GM19035 (cell line): ENCODE results near the gene SORBS1.

Experiments
- ATAC-seq: cut with Tn5 transposase; IDR thresholded peaks from one replicate; pipeline ENCODE4 v1.9.1; 2021; ENCODE audit not compliant: unreplicated experiment

SORBS1 gene

GRCh38 chr10:95442341-95442740 lies 118.8 kb downstream of the SORBS1 start:
- no peak for ATAC-seq

DNA sequence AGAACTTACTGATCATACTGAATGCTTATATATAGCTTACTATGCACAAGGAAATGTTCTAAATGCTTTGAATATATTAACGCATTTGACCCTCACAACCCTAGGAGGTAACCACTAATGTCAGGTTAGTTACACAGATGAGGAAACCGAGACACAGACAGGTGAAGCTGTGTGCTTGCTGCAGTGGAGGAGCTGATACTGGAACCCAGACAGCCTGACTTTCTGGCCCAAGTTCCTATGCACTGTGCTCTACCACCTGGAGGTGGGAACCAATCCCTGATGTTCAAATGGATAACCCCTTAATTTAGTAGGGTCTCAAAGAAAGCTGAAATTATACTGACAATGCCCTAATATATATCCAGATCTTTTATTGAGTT lies 119.6 kb downstream of the SORBS1 start:
- ATAC-seq, result peak; percentile 17

- peak; percentile 90 for ATAC-seq
These were observed 120.2 kb downstream of the SORBS1 start for GRCh38 chr10:95440756-95441546.

GRCh38 chr10:95440038-95440725 lies 121.0 kb downstream of the SORBS1 start:
- ATAC-seq, result no peak

DNA sequence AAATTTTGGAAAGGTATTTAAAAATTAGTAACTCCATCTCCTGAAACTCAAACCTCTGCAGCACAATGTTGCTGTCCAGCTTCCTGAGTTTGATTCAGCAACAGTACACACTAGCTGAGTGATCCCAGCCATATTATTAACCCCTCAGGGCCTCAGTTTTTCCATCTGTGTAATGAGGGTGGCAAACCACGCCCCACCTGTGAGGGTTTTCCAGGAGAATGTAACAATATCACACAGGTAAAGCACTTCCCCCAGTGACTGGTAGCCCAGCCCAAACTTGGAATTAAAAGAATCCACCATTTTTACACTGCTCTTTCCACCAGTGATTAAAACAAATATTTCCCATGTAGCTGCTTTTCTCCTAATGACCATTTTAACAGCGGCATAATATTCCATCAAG lies 122.4 kb downstream of the SORBS1 start:
- no peak for ATAC-seq

- ATAC-seq, result no peak
These were observed 123.5 kb downstream of the SORBS1 start for GRCh38 chr10:95437669-95438068.

- ATAC-seq, result no peak
These were observed 125.5 kb downstream of the SORBS1 start for GRCh38 chr10:95435548-95436279.

GRCh38 chr10:95434583-95434982 lies 126.6 kb downstream of the SORBS1 start:
- ATAC-seq, result no peak

GRCh38 chr10:95431900-95432342 lies 129.2 kb downstream of the SORBS1 start:
- peak; percentile 77 for ATAC-seq

DNA sequence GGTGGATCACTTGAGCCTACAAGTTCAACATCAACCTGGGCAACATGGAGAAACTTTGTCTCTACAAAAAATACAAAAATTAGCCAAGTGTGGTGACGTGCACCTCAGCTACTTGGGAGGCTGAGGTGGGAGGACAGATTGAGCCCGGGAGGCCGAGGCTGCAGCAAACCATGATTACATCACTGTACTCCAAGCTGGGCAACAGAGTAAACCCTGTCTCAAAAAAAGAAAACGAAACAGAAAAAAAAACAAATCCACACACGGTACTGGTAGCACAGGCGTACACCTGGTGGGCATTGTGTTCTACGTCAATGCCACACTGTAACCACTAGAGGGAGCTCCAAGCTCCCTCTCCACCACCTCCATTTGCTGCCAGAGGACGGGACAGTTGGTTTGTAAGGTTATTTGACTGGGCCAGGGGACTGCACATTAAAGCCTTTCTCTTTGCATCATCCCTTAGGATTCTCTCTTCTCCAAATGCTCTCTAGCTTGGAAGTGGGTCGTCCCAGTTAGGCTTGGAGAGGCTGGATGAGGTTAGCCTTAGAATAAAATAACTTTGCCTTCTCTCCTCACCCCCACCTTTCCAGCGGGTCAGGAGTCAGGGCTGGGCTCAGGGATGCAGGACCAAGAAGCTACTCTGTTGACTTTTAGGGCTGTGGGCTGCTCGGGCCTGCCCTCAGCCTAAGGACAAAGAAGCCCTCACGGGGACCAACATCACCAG lies 130.8 kb downstream of the SORBS1 start:
- peak; percentile 83 for ATAC-seq

GRCh38 chr10:95429639-95430038 lies 131.5 kb downstream of the SORBS1 start:
- ATAC-seq, result no peak

- ATAC-seq, result no peak
These were observed 132.5 kb downstream of the SORBS1 start for GRCh38 chr10:95428701-95429100.

DNA sequence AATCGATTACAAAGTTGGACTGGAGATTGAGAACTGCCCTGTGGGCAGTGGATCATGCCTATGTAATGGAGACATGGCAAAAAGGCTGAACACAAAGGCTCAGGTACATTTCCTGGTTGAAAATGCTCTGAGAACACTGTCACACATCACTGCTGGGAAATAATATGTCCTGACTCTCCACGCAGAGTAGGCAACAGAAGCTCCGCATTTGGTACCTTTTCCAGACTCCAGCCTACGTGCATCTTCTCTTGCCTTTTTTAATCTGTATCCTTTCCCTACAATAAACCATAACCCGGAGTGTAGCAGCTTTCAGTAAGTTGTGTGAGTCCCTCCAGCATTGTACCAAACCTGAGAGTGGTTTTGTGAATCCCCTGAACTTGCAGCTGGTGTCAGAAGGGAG lies 134.7 kb downstream of the SORBS1 start:
- ATAC-seq, result no peak

DNA sequence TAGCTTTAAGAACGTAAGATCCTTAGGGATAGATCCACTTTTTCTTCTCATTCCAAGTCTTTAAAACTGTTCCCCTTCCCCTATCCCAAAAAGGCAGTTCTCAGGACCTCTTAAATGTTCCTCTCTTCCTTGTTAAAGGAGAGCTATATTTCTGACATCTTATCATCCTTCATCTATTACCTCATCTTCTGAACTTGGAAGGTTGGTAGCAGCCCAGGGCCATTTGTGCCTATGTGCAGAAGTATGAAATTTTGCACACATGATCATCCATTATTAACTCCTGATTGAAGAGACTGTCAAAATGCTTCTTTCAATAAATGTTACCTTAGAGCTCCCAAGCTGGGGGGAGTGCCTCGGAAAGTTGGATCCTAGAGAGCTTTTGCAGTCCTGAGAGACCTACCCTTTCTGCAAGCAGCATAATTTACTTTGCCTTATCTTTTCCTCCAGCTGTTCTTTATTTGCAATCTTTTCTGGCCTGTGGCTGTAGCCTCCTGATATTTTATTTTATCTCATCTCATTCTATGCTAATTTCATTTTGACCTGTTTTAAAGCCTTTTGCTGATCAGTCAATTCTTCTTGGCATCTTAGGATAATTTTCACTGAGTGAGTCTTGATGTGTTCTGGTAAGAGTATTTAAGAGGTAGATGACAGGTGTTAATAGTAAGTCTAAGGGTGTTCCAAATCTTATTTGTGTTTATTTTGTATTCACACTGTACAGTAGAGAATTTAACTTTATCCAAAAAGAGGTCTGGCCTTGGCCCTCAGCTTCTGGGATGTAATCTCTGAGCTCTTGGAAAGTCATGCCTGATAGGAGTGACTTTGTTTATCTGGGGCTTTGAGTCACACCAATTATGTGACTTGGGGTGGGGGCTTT lies 135.3 kb downstream of the SORBS1 start:
- ATAC-seq, result no peak

DNA sequence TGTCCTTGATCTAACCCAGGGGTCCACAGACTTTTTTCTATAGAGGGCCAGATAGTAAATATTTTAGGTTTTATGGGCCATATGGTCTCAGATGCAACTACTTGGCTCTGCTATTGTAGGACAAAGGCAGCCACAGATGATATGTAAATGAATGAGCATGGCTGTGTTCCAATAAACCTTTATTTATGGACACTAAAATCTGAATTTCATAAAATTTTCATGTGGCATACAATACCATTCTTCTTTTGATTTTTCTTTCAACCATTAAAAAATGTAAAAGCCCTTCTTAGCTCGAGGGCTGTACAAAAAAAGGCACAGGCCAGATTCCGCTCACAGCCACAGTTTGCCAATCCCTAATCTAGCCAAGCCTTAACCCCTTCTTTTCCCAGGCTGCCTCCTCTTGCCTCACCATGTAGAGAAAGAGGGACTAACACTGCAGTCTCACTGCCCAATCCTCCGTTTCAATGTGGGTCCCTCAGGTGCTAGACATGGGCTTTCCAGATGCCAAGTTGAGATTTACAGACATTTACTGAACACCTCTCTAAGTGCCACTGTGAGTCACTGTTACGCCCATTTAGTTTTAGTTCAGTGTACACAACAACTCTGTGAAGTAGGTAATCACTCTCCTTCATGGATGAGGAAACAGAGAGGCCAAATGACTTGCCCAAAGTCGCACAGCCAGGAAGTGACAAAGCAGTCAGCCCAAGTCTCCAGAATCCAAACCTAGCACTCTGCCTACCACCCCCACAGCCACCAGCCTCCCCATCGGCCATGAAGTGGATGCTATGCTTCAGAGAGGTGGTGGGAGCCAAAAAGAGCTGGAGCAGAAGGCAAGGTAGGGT lies 137.8 kb downstream of the SORBS1 start:
- no peak for ATAC-seq

GRCh38 chr10:95422233-95422632 lies 138.9 kb downstream of the SORBS1 start:
- ATAC-seq, result no peak

DNA sequence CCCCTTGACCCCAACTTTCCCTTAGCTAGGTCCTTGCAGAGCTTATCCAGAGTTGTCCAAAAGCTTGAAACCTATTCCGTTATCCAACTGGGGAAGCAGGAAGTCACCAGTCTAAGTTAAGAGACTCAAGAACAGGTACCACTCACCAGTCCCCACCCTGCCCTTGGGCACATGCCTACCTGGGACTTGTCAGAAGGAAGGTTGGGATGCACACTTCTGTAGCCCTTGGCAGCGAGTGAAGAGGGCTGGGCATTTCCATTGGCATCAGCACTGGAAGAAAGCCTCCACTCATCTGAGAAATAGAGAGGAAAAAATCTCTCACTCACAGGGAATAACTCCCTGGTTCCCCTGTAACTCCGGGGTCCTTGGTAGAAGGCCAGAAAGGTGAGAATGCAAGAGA lies 139.4 kb downstream of the SORBS1 start:
- no peak for ATAC-seq

DNA sequence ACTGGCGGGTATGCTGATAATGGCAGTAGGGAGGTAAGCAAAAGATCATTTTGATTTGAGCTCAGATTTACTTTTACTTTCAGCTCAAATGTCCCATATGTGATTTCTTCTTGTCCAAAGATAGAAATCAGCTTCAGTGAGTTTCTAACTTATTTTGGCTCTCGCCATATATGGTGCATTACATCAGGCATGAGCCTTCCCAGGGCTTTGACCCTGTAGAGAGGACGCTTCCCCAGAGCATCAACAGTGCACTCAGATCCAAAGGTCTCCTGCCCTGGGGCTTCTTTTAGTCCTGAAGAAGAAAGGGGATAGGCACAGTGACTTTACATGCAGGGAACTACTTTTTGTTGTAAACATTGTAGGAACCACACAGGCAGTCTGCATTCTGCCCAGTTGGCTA lies 141.8 kb downstream of the SORBS1 start:
- no peak for ATAC-seq

- no peak for ATAC-seq
These were observed 144.2 kb downstream of the SORBS1 start for GRCh38 chr10:95416973-95417372.
